Heart right ventricle (tissue), 16 donors: ENCODE results near the gene PFDN1. TPM values are rescaled to one million over a fixed set of nuclear protein-coding genes. Genes with fewer than 3 reads are reported as not detected.

Experiments
- ATAC-seq, 8 donors: fragments of 200-7000 bp; cut with Tn5 transposase; one replicate each; pipeline ENCODE4 v1.9.1; 2020; ENCODE audit warnings: mild to moderate bottlenecking in 8 of 8, moderate library complexity in 8 of 8, moderate number of reproducible peaks in 1 of 8
- DNase-seq, 2 donors: peaks; one replicate each; pipeline ENCODE4 v3.0.0-alpha.2; 2020
- H3K27ac ChIP-seq, 10 donors: fragments of 200-600 bp; sonication (generic) in 2 of 10; one replicate each; pipeline versions ENCODE4 v1.5.0 to v1.8.0; 2020 to 2022; ENCODE audit warnings: mild to moderate bottlenecking in 3 of 10
- H3K27me3 ChIP-seq, 7 donors: fragments of 200-600 bp; one replicate each; pipeline ENCODE4 v1.8.0; 2021 to 2022; ENCODE audit warnings: mild to moderate bottlenecking in 2 of 7
- H3K36me3 ChIP-seq, 9 donors: fragments of 200-600 bp; sonication (generic) in 1 of 9; one replicate each; pipeline versions ENCODE4 v1.5.0 to v1.8.0; 2020 to 2022; ENCODE audit warnings: mild to moderate bottlenecking in 2 of 9
- H3K4me1 ChIP-seq, 9 donors: fragments of 200-600 bp; sonication (generic) in 1 of 9; one replicate each; pipeline versions ENCODE4 v1.5.0 to v1.8.0; 2020 to 2022; ENCODE audit warnings: mild to moderate bottlenecking in 4 of 9
- H3K4me3 ChIP-seq, 10 donors: fragments of 200-600 bp; sonication (generic) in 2 of 10; one replicate each; pipeline versions ENCODE4 v1.5.0 to v1.8.0; 2020 to 2022; ENCODE audit warnings: mild to moderate bottlenecking in 7 of 10, moderate library complexity in 2 of 10
- H3K9me3 ChIP-seq, 11 donors: fragments of 200-600 bp in 10 of 11; sonication (generic) in 2 of 11; one replicate each; pipeline versions ENCODE4 v1.5.0 to v1.8.0; 2013 to 2022; ENCODE audit warnings: mild to moderate bottlenecking in 2 of 11, control low read depth in 1 of 11, moderate library complexity in 1 of 11
- WGBS, 2 donors: extraction: QIAGEN DNeasy Blood & Tissue Kit; methylation state at CpG; one replicate each; pipeline ENCODE4 v1.1.7; 2013; ENCODE audit warnings: inconsistent platforms in 1 of 2; 5-methylcytosine and 5-hydroxymethylcytosine counted together
- intact Hi-C, 10 donors: fragments of 100-400 bp; cut with DNase I; formaldehyde crosslinking; loops; one replicate each; pipeline versions ENCODE4 v1.11.1 to v1.14.2; 2022
- polyA plus RNA-seq, 2 donors: library from polyadenylated mRNA; stranded (reverse); fragments of 200-250 nt; gene quantifications; one replicate each; pipeline ENCODE4 v1.2.3, GENCODE V29; 2013
- total RNA-seq, 10 donors: library from RNA; stranded (reverse); fragmentation: NEBNext Ultra II Directional in 3 of 10; extraction: Animal tissue kit (Norgen Biotek cat#: 25700) in 3 of 10; gene quantifications; one replicate each; pipeline versions ENCODE4 v1.2.1 to v1.2.4, GENCODE V29; 2021 to 2023
- TF ChIP-seq, protein P1 (sequence below), 9 donors: fragments of 200-600 bp; sonication (generic) in 2 of 9; IDR thresholded peaks; one replicate each; pipeline versions ENCODE4 v1.5.0 to v1.8.0; 2021 to 2022; ENCODE audit warnings: antibody characterized with exemption in 9 of 9, mild to moderate bottlenecking in 5 of 9, moderate library complexity in 1 of 9
- donor health status: Arrhythmogenic right ventricular cardiomyopathy.
- donor health status: ischemic (EF 13 %, LVEDD 7.1; RV severe dilation, severe dysfunction).
- donor health status: healthy with polysubstance abuse.
- donor health status: DM: no; HTN: yes; CAD: no.
- donor health status: DM: no; HTN: no; CAD: no.
- donor health status: ischemic (EF 25% LVEDD 6.9; RV normal size, moderate dysfunction).
- donor health status: ischemic (EF 25% LVEDD 5.7; RV mildly dilated, moderate dysfunction).
- donor health status: healthy.
- donor health status: DM: yes; HTN: yes; CAD: no.
- donor health status: Ischemic cardiomyopathy.
- donor health status: ischemic (EF 35%, LVEDD 5.7; RV mildly dilated, moderate dysfunction).
- donor health status: nonischemic (EF 11% LVEDD 7.7; RV severe dilation, severe dysfunction).
- donor health status: DM: yes; HTN: yes; CAD: no.
- donor health status: PGD.
- donor health status: ischemic (EF 29% LVEDD 5.4; RV normal size, mild dysfunction).
- donor health status: nonischemic (EF 23%, LVEDD 6.1; RV moderate dilation, normal function).

PFDN1 gene
- total and polyA plus RNA-seq, 12 donors: 56.8 to 100 (median 80.7) TPM

DNA sequence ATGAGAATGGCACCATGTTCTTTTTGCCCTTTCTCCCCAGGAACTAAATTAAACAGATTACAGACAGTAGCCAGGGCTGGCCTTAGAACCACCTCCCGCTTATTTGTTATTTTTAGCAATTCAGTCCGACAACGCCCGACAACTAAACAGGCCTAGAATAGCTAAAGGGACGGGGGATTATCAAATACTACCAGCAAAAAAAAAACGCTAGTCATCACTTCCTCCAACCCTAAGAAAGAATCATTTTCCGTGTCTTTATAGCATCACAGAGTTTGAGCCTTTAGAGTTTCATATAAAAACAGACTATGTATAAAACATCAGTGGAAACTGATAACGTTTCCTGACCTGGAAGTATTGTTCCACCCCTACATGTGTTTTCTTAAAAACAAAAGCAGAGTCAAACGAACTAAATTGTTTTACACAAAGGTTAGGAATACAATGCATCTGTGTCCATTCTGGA lies 35.3 kb downstream of the PFDN1 start:
- DNase-seq (peak in 1 of 2 donors; percentile 47), ATAC-seq (peak; percentile 53 to 91 (median 78))
- Histone ChIP-seq H3K27me3 (no peaks in the 10 kb centered on the region), H3K4me1 (peaks cover 10 to 71% (median 44%) of the 10 kb centered on the region in 9 donors), H3K36me3 (no peaks in the 10 kb centered on the region), H3K4me3 (peak overlapping the region in 6 of 10 donors; percentile 9 to 37 (median 18)), H3K27ac (peak overlapping the region in 9 of 10 donors; percentile 64 to 92 (median 83)), H3K9me3 (no peaks in the 10 kb centered on the region)
- TF ChIP-seq, protein P1, sequence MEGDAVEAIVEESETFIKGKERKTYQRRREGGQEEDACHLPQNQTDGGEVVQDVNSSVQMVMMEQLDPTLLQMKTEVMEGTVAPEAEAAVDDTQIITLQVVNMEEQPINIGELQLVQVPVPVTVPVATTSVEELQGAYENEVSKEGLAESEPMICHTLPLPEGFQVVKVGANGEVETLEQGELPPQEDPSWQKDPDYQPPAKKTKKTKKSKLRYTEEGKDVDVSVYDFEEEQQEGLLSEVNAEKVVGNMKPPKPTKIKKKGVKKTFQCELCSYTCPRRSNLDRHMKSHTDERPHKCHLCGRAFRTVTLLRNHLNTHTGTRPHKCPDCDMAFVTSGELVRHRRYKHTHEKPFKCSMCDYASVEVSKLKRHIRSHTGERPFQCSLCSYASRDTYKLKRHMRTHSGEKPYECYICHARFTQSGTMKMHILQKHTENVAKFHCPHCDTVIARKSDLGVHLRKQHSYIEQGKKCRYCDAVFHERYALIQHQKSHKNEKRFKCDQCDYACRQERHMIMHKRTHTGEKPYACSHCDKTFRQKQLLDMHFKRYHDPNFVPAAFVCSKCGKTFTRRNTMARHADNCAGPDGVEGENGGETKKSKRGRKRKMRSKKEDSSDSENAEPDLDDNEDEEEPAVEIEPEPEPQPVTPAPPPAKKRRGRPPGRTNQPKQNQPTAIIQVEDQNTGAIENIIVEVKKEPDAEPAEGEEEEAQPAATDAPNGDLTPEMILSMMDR (IDR thresholded peaks at IDR 0.05): no peak
- WGBS, 2 donors: 7 to 14% methylated on average over 9 of the region's 9 CpGs
- intact Hi-C loops: no loop called here

DNA sequence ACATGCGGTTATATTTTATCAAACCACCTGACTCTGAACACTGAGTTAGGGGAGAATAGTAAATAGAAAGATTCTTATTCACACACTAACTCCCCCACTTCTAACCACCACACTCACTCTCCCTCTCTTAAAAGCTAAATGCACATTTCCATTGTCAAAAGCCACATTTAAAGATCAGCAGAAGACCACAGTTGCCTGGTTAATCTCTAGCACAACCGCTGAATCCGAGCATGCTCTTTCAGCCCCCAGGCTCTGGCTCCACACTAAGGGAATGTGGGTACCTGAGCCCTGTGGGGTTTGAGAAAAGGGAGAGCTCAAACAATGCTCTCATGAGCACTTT lies 35.7 kb downstream of the PFDN1 start:
- TF ChIP-seq, protein P1 (IDR thresholded peaks at IDR 0.05): no peak
- no peak for DNase-seq
- no peaks in the 10 kb centered on the region for H3K36me3 ChIP-seq
- no peaks in the 10 kb centered on the region for H3K9me3 ChIP-seq
- no peaks in the 10 kb centered on the region for H3K27me3 ChIP-seq
- WGBS, 2 donors: 39 to 52% methylated on average over 3 of the region's 3 CpGs
- H3K27ac ChIP-seq: peak overlapping the region; percentile 47 to 92 (median 82)
- peaks cover 10 to 71% (median 48%) of the 10 kb centered on the region in 9 donors for H3K4me1 ChIP-seq
- H3K4me3 ChIP-seq: peak overlapping the region in 6 of 10 donors; percentile 9 to 37 (median 18)
- intact Hi-C loops: no loop called here
- peak in 1 of 8 donors; percentile 28 for ATAC-seq

DNA sequence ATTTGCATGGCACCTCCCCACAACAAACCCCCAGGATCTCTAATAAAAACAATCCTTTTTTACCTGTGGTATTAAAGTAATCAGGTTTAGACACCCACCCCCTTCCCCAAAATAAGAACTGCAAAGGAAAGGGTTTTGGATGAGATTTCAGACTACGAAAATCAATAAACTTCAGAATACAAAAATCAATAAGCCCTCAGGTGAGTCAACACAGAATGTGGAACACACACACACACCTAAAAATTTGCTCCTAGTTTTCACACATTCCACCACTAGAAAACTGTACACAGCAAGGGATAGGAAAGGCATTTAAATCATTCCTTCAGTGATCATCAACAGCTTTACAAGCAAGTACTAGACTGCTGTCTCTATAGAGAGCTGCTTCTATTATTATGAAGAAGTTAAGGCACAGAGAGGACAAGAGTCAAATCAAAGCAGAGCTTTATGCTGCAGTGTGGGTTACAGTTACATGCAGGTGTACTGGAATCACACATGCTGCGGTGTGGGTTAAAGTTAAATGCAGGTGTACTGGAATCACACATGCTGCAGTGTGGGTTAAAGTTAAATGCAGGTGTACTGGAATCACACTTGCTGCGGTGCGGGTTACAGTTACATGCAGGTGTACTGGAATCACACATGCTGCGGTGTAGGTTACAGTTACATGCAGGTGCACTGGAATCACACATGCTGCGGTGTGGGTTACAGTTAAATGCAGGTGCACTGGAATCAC lies 36.3 kb downstream of the PFDN1 start:
- H3K36me3 ChIP-seq: no peaks in the 10 kb centered on the region
- H3K27me3 ChIP-seq: no peaks in the 10 kb centered on the region
- TF ChIP-seq, protein P1 (IDR thresholded peaks at IDR 0.05): no peak
- peak overlapping the region in 9 of 10 donors; percentile 64 to 92 (median 83) for H3K27ac ChIP-seq
- H3K4me1 ChIP-seq: peaks cover 14 to 76% (median 53%) of the 10 kb centered on the region in 9 donors
- ATAC-seq (no peak), DNase-seq (no peak)
- intact Hi-C loops: no loop called here
- peak overlapping the region in 4 of 10 donors; percentile 17 to 37 (median 22) for H3K4me3 ChIP-seq
- H3K9me3 ChIP-seq: no peaks in the 10 kb centered on the region
- WGBS, 2 donors: 90 to 91% methylated on average over 6 of the region's 6 CpGs

DNA sequence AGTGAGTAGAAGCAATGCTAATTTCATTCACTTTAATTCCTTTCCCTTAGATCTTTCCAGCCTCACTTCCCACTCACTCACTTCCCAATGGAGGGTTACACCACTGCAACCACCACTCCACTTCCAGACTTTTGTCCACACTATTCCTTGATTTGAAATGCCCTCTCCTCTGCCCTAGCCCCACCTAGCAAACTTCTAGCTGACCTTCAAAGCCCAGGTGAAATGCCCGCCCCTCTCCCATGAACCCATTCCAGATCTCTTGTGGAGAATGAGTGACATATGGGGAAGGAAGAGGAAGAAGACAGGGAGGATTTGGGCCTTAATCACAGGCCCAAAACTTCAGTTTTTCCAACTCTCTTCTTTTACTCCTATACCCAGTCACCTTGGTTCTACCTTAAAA lies 37.1 kb downstream of the PFDN1 start:
- intact Hi-C loops: no loop called here
- TF ChIP-seq, protein P1 (IDR thresholded peaks at IDR 0.05): no peak
- peak overlapping the region in 7 of 10 donors; percentile 2 to 92 (median 76) for H3K27ac ChIP-seq
- H3K4me1 ChIP-seq: peaks cover 19 to 84% (median 60%) of the 10 kb centered on the region in 9 donors
- no peaks in the 10 kb centered on the region for H3K36me3 ChIP-seq
- no peak for ATAC-seq
- DNase-seq: no peak
- no peaks in the 10 kb centered on the region for H3K27me3 ChIP-seq
- 100% methylated on average over 1 of the region's 1 CpG for WGBS, 2 donors
- no peak overlapping the region for H3K4me3 ChIP-seq
- no peaks in the 10 kb centered on the region for H3K9me3 ChIP-seq
